H9 (cell line): ENCODE results near the gene TRIM23. TPM values are rescaled to one million over a fixed set of nuclear protein-coding genes. Genes with fewer than 3 reads are reported as not detected.

Source experiments
- DNase-seq: peaks from one replicate; pipeline ENCODE4 v3.0.0-alpha.2; 2017
- H2AFZ ChIP-seq: one replicate; pipeline ENCODE4 v1.6.1; 2013; ENCODE audit warnings: mild to moderate bottlenecking, low read length, control low read depth, moderate library complexity
- H2AK5ac ChIP-seq: 2 replicates; pipeline ENCODE4 v1.6.1; 2013; ENCODE audit warnings: low read length, control low read depth, mixed read lengths; ENCODE audit not compliant: insufficient read length
- H2BK120ac ChIP-seq: one replicate; pipeline ENCODE4 v1.6.1; 2013; ENCODE audit warnings: low read depth, mild to moderate bottlenecking, low read length, control low read depth, inconsistent platforms; ENCODE audit not compliant: poor library complexity, severe bottlenecking
- H2BK12ac ChIP-seq: 2 replicates; pipeline ENCODE4 v1.6.1; 2013; ENCODE audit warnings: low read length, control low read depth, mixed read lengths, low read depth; ENCODE audit not compliant: insufficient read length
- H2BK15ac ChIP-seq: 2 replicates; pipeline ENCODE4 v1.6.1; 2013; ENCODE audit warnings: low read depth, low read length, control low read depth
- H2BK20ac ChIP-seq: one replicate; pipeline ENCODE4 v1.6.1; 2013; ENCODE audit warnings: low read depth, mild to moderate bottlenecking, low read length, control low read depth, inconsistent platforms; ENCODE audit not compliant: poor library complexity, severe bottlenecking
- H2BK5ac ChIP-seq: 2 replicates; pipeline ENCODE4 v1.6.1; 2013; ENCODE audit warnings: low read length, control low read depth, mixed read lengths; ENCODE audit not compliant: insufficient read length
- H3K14ac ChIP-seq: 2 replicates; pipeline ENCODE4 v1.6.1; 2013; ENCODE audit warnings: low read length, control low read depth; ENCODE audit not compliant: insufficient read depth
- H3K18ac ChIP-seq: 2 replicates; pipeline ENCODE4 v1.6.1; 2013; ENCODE audit warnings: low read depth, mild to moderate bottlenecking, mixed read lengths, low read length, control low read depth; ENCODE audit not compliant: insufficient read length
- H3K23ac ChIP-seq: 2 replicates; pipeline ENCODE4 v1.6.1; 2013; ENCODE audit warnings: low read length, control low read depth, mixed read lengths, low read depth; ENCODE audit not compliant: insufficient read length
- H3K23me2 ChIP-seq: 2 replicates; pipeline ENCODE4 v1.6.1; 2013; ENCODE audit warnings: low read depth, mild to moderate bottlenecking, mixed read lengths, low read length, control low read depth; ENCODE audit not compliant: insufficient read length, poor library complexity, severe bottlenecking
- H3K27ac ChIP-seq: 2 replicates; pipeline ENCODE4 v1.5.1; 2013; ENCODE audit warnings: low read length, control low read depth, mixed read lengths, low read depth; ENCODE audit not compliant: insufficient read length
- H3K27me3 ChIP-seq: 2 replicates; pipeline ENCODE4 v1.6.1; 2013; ENCODE audit warnings: low read length, control low read depth, inconsistent platforms; ENCODE audit not compliant: insufficient read depth
- H3K4ac ChIP-seq: 2 replicates; pipeline ENCODE4 v1.6.1; 2013; ENCODE audit warnings: low read depth, mild to moderate bottlenecking, control low read depth, inconsistent platforms, low read length, moderate library complexity
- H3K4me1 ChIP-seq: 2 replicates; pipeline ENCODE4 v1.6.1; 2013; ENCODE audit warnings: low read length, control low read depth, inconsistent platforms; ENCODE audit not compliant: insufficient read depth
- H3K4me2 ChIP-seq: 2 replicates; pipeline ENCODE4 v1.6.1; 2013; ENCODE audit warnings: low read length, control low read depth, mixed read lengths; ENCODE audit not compliant: insufficient read length, insufficient read depth
- H3K56ac ChIP-seq: 2 replicates; pipeline ENCODE4 v1.6.1; 2013; ENCODE audit warnings: low read depth, mild to moderate bottlenecking, mixed read lengths, low read length, control low read depth; ENCODE audit not compliant: insufficient read length
- H3K79me1 ChIP-seq: 2 replicates; pipeline ENCODE4 v1.6.1; 2013; ENCODE audit warnings: low read depth, mild to moderate bottlenecking, moderate library complexity, low read length, control low read depth, inconsistent platforms; ENCODE audit not compliant: insufficient read depth, poor library complexity, severe bottlenecking
- H3K79me2 ChIP-seq: 2 replicates; pipeline ENCODE4 v1.6.1; 2013; ENCODE audit warnings: low read length, control low read depth, inconsistent platforms; ENCODE audit not compliant: insufficient read depth
- H3K9ac ChIP-seq: 2 replicates; pipeline ENCODE4 v1.6.1; 2013; ENCODE audit warnings: low read length, control low read depth, mixed read lengths; ENCODE audit not compliant: insufficient read length; ENCODE audit errors: extremely low read depth
- H3K9me3 ChIP-seq: one replicate; pipeline ENCODE4 v1.6.1; 2013; ENCODE audit warnings: low read depth, low read length, inconsistent platforms; ENCODE audit not compliant: control insufficient read depth
- H3T11ph ChIP-seq: one replicate; pipeline ENCODE4 v1.6.1; 2013; ENCODE audit warnings: mild to moderate bottlenecking, low read length, control low read depth, inconsistent platforms
- H4K20me1 ChIP-seq: one replicate; pipeline ENCODE4 v1.6.1; 2013; ENCODE audit not compliant: control insufficient read depth, insufficient read length, insufficient read depth
- H4K5ac ChIP-seq: 2 replicates; pipeline ENCODE4 v1.6.1; 2013; ENCODE audit warnings: low read depth, mild to moderate bottlenecking, mixed read lengths, low read length, control low read depth; ENCODE audit not compliant: insufficient read length
- H4K8ac ChIP-seq: replicated peaks from 2 replicates; pipeline ENCODE4 v1.6.1; 2013; ENCODE audit warnings: low read length, control low read depth, mixed read lengths, low read depth; ENCODE audit not compliant: insufficient read length
- H4K91ac ChIP-seq: 2 replicates; pipeline ENCODE4 v1.6.1; 2013; ENCODE audit warnings: low read depth, mild to moderate bottlenecking, moderate library complexity, mixed read lengths, low read length, control low read depth; ENCODE audit not compliant: insufficient read length
- H3K27ac Mint-ChIP-seq, 3 experiments: 2 replicates in 2 of 3; 3 replicates in 1 of 3; pipeline ENCODE4 v1.8.0; 2020 to 2021; ENCODE audit warnings: mixed read lengths in 3 of 3, mild to moderate bottlenecking in 1 of 3, moderate library complexity in 1 of 3
- H3K27me3 Mint-ChIP-seq: 2 replicates; pipeline ENCODE4 v1.8.0; 2021; ENCODE audit warnings: low read depth, mild to moderate bottlenecking, moderate library complexity, mixed read lengths
- H3K36me3 Mint-ChIP-seq, 3 experiments: 2 replicates in 2 of 3; 3 replicates in 1 of 3; pipeline ENCODE4 v1.8.0; 2020 to 2021; ENCODE audit warnings: low read depth in 3 of 3, mixed read lengths in 3 of 3; ENCODE audit not compliant: insufficient read depth in 1 of 3
- H3K4me1 Mint-ChIP-seq, 2 experiments: 2 replicates each; pipeline ENCODE4 v1.8.0; 2020; ENCODE audit warnings: mixed read lengths in 2 of 2
- H3K4me3 Mint-ChIP-seq, 2 experiments: 2 replicates in 1 of 2; 3 replicates in 1 of 2; pipeline ENCODE4 v1.8.0; 2020 to 2021; ENCODE audit warnings: mild to moderate bottlenecking in 2 of 2, mixed read lengths in 2 of 2, moderate library complexity in 1 of 2
- H3K9me3 Mint-ChIP-seq, 2 experiments: 2 replicates in 1 of 2; 3 replicates in 1 of 2; pipeline ENCODE4 v1.8.0; 2020; ENCODE audit warnings: mild to moderate bottlenecking in 2 of 2, mixed read lengths in 2 of 2, moderate library complexity in 1 of 2
- CTCF ChIP-seq: fragments of 200-600 bp; sonication (generic); conservative IDR thresholded peaks from 3 replicates; pipeline ENCODE4 v1.8.0; 2021; ENCODE audit warnings: antibody characterized with exemption, mild to moderate bottlenecking
- WGBS: extraction: QIAGEN DNeasy Blood & Tissue Kit; methylation state at CpG from one replicate; pipeline ENCODE4 v1.1.7; 2013; ENCODE audit warnings: missing lambda C conversion rate, low lambda C conversion rate, mixed read lengths; ENCODE audit not compliant: insufficient read length; ENCODE audit errors: extremely low coverage; 5-methylcytosine and 5-hydroxymethylcytosine counted together
- total RNA-seq: library from RNA; stranded (reverse); gene quantifications from 2 replicates; pipeline ENCODE4 v1.2.1, GENCODE V29; 2021

The TRIM23 gene
- total RNA-seq, 1 experiment from 2014 or later = 12.9 TPM

- Histone ChIP-seq H3T11ph (no peak overlapping the region), H4K20me1 (no peaks in the 10 kb centered on the region), H3K23me2 (no peaks in the 10 kb centered on the region), H2BK15ac (no peak overlapping the region), H4K91ac (no peak overlapping the region), H2AFZ (no peak overlapping the region), H2BK5ac (no peak overlapping the region), H3K27me3 (no peaks in the 10 kb centered on the region), H3K9ac (no peak overlapping the region), H3K4ac (no peak overlapping the region), H2BK12ac (no peak overlapping the region), H3K56ac (no peak overlapping the region), H3K9me3 (no peaks in the 10 kb centered on the region), H3K79me2 (no peaks in the 10 kb centered on the region), H2BK20ac (no peak overlapping the region), H3K79me1 (no peaks in the 10 kb centered on the region), H2AK5ac (no peak overlapping the region), H3K14ac (no peak overlapping the region), H3K18ac (no peak overlapping the region), H2BK120ac (no peak overlapping the region), H4K8ac (no peak overlapping the region), H4K5ac (no peak overlapping the region), H3K27ac (no peak overlapping the region), H3K4me1 (no peaks in the 10 kb centered on the region), H3K4me2 (no peak overlapping the region), H3K23ac (no peak overlapping the region)
- Mint-ChIP-seq H3K4me1 (peaks cover 0 to 4% of the 10 kb centered on the region in 2 experiments; a peak in 1 of 4 replicates), H3K27ac (no peak overlapping the region), H3K9me3 (no peaks in the 10 kb centered on the region), H3K27me3 (no peaks in the 10 kb centered on the region), H3K4me3 (no peak overlapping the region), H3K36me3 (peaks cover 0 to 27% (median 2%) of the 10 kb centered on the region in 3 experiments; a peak in 4 of 7 replicates)
- no CpG with 5 or more reads among the region's 1 CpG for WGBS
- DNase-seq = no peak
- TF ChIP-seq CTCF = no peak
Observed at GRCh38 chr5:65672796-65673195, 48.7 kb upstream of the TRIM23 start.
